ENCODE results near the gene TRIM62.
A peak's percentile ranks its signal among the peaks of the same experiment; 100 is the strongest.

TRIM62 gene

DNA sequence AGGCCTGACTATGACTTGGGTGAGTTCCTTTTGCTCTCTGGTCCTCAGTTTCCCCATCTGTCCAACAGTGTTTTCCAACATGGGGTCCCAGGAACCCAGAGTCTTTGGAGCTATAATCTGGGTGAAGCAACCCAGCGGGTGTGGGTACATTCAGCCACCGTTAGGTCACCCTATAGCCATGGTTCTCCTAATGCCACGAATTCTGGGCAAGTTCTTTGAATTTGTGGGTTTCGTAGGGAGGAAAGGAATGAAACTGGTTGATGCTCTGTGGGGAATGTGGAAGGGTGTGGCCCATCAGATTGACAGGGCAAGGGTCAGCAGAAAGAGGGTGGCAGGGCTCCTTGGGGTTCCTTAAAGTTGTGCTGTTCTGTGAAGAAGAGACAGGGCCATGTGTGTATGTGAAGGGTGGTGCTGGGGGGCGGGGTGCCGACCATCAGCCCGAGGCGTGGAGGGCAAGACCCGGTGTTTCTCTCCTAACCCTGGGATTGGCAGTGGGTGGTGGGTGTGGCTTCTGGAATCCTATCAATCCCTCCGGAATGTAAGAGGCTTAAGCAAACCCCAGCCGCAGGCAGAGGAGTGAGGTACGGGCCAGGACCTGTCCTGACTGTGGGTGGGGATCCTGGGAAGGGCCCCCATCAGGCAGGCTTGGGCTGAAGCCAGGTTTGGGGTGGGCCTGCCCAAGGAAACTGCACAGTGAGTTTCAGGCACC is 39.0 kb upstream of the TRIM62 start:
- Histone ChIP-seq H3K27ac (peak overlapping the region in 1 of 2 donors; percentile 4), H3K4me3 (no peak overlapping the region)
- TF ChIP-seq, protein P1, sequence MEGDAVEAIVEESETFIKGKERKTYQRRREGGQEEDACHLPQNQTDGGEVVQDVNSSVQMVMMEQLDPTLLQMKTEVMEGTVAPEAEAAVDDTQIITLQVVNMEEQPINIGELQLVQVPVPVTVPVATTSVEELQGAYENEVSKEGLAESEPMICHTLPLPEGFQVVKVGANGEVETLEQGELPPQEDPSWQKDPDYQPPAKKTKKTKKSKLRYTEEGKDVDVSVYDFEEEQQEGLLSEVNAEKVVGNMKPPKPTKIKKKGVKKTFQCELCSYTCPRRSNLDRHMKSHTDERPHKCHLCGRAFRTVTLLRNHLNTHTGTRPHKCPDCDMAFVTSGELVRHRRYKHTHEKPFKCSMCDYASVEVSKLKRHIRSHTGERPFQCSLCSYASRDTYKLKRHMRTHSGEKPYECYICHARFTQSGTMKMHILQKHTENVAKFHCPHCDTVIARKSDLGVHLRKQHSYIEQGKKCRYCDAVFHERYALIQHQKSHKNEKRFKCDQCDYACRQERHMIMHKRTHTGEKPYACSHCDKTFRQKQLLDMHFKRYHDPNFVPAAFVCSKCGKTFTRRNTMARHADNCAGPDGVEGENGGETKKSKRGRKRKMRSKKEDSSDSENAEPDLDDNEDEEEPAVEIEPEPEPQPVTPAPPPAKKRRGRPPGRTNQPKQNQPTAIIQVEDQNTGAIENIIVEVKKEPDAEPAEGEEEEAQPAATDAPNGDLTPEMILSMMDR (IDR thresholded peaks at IDR 0.05) = no peak
- DNase-seq (ENCODE audit: low spot score) = no peak

DNA sequence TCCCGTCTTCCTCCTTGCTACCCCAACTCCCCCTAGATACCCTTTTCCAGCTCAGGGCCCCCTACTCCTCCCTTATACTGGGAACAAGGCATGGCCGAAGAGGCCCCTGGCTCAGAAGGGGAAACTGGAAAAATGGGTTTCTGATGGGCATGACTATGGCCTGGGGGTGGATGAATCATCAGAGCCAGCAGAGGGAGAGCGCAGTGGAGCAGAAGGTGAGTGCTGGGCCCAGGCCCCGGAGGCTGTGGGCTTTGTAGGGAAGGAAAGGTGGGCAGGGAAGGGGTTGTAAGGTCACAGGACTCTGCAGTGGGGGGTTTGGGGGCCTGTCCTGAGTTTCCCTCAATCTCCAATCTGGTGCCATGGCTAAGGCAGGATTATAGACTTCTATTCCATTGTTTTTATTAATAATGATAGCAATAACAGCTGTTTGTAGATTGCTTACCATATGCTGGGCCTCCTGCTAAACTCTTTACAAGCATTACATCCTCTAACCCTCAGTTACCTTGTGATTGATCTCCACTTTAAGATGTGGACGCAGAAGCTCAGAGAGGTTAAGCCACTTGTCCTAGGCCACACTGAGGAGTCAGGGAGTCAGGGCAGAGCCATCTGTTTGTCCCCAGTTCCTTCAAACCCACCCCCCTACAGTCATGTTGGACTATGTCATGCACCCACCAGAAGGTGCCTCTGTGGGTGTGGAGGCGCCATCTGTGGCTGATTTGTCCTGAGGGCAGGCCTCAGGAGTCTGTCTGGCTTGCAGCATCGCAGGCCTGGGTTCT is 38.2 kb upstream of the TRIM62 start:
- no peak for DNase-seq (ENCODE audit: low spot score)
- no peak overlapping the region for H3K27ac ChIP-seq
- TF ChIP-seq, protein P1 (IDR thresholded peaks at IDR 0.05) = no peak

DNA sequence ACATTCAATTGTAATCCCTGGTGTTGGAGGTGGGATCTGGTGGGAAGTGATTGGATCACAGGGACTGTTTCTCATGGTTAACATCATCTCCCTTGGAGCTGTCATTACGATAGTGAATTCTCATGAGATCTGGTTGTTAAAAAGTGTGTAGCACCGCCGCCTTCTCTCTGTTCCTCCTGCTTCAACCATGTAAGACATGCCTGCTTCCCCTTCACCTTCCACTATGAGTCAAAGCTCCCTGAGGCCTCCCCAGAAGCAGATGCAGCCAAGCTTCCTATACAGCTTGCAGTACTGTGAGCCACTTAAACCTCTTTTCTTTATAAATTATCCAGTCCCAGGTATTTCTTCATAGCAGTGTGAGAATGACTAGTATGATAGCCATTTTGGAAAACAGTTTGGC is 30.1 kb upstream of the TRIM62 start:
- TF ChIP-seq, protein P1 (IDR thresholded peaks at IDR 0.05) = no peak
- Histone ChIP-seq H3K4me3 (no peak overlapping the region), H3K27ac (no peak overlapping the region)
- DNase-seq (ENCODE audit: low spot score) = no peak

More for the DNA sequence above, 38.2 kb upstream of the TRIM62 start:
- H3K4me3 ChIP-seq = no peak overlapping the region

DNA sequence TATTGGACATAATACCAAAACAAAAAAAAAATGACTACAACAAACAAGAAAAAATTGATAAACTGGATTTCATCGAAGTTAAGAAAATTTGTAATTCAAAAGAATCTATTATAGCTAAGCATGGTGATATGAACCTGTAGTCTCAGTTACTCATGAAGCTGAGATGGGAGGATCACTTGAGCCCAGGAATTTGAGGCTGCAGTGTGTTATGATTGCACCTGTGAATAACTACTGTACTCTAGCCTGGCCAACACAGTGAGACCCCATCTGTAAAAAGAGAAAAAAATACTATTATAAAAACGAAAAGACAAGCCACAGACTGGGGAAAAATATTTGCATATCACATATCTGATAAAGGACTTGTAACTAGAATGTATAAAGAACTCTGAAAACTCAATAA is 24.5 kb upstream of the TRIM62 start:
- H3K4me3 ChIP-seq = no peak overlapping the region
- TF ChIP-seq, protein P1 (IDR thresholded peaks at IDR 0.05) = no peak
- DNase-seq (ENCODE audit: low spot score) = no peak
- no peak overlapping the region for H3K27ac ChIP-seq

DNA sequence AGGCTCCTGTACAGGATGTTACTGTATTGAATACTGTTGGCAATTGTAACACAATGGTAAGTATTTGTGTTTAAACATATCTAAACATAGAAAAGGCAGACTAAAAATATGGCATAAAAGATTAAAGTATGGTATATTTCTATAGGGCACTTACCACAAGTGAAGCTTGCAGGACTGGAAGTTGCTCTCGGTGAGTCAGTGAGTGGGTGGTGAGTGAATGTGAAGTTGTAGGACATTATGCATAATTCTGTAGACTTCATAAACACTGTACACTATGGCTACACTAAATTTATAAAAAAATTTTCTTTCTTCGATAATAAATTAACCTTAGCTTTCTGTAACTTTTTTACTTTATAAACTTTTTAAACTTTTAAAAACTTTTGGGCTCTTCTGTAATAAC is 13.7 kb upstream of the TRIM62 start:
- TF ChIP-seq, protein P1 (IDR thresholded peaks at IDR 0.05) = no peak
- H3K27ac ChIP-seq = no peak overlapping the region
- no peak overlapping the region for H3K4me3 ChIP-seq
- DNase-seq (ENCODE audit: low spot score) = no peak

DNA sequence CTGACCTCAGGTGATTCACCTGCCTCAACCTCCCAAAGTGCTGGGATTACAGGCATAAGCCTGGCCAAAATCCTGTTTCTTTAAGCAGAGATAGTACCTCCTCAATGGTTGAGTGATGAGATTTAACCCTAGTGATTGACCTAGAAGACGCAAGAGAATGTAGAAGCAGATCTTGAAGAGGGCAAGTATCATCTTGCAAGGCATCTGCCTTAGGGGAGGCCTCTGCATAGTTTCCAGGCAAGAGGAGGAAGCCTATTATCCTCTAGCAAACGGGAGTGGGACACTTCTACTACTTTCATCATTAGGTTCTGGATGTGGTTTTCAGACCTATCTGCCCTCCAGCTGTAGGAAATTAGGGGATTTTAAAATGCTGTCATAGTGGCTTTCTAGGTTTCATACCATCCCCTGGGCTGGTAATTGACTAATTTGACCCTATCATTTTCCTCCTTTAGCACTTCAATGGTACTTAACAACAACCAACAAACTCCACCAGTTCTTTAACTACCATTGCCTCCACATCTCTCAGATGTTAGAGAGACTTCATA is 10.0 kb upstream of the TRIM62 start:
- Histone ChIP-seq H3K4me3 (no peak overlapping the region), H3K27ac (no peak overlapping the region)
- TF ChIP-seq, protein P1 (IDR thresholded peaks at IDR 0.05) = no peak
- DNase-seq (ENCODE audit: low spot score) = no peak

Data from coronary artery (tissue), 2 donors.